ENCODE measurements around the gene TRIM41.
"Not testable (repeated sequence)": the region's sequence is repeated elsewhere in the genome, so short reads cannot be mapped to it uniquely, and the experiment has no call there.

The TRIM41 gene

DNA sequence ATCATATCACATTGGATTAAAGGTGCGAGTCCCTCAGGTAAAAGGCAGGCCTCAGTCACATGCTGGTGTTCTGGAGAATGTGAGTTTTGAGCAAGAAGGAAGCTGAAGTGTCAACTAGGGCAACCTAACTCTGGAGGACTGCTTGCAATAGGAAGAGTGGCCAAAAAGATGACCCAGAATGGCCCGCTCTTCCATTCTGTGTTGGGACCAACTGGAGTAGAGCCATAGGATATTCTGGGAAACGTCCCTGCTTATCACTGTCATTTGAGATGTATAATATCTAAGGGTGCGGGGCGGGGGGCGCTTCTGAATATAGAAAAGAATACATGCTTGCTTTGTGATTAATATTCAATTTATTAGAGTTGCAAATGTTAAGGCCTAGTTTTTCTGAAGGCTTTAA is 11.0 kb upstream of the TRIM41 start:
- DNase-seq, result no peak

GRCh38 chr5:181212934-181213333 is 10.1 kb upstream of the TRIM41 start:
- DNase-seq, result no peak

DNA sequence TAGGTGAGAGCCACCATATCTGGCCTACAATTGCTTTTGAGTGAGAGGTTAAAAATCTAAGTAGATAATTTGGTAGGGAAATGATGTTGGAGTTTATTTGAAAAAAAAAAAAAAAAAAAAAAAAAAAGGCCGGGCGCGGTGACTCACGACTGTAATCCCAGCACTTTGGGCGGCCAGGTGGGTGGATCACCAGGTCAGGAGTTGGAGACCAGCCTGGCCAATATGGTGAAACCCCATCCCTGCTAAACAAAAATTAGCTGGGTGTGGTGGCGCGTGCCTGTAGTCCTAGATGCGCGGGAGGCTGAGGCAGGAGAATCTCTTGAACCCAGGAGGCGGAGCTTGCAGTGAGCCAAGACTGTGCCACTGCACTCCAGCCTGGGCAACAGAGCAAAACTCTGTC is 8.8 kb upstream of the TRIM41 start:
- not testable (repeated sequence) for DNase-seq

GRCh38 chr5:181215997-181216989 is 6.8 kb upstream of the TRIM41 start:
- DNase-seq, result no peak

DNA sequence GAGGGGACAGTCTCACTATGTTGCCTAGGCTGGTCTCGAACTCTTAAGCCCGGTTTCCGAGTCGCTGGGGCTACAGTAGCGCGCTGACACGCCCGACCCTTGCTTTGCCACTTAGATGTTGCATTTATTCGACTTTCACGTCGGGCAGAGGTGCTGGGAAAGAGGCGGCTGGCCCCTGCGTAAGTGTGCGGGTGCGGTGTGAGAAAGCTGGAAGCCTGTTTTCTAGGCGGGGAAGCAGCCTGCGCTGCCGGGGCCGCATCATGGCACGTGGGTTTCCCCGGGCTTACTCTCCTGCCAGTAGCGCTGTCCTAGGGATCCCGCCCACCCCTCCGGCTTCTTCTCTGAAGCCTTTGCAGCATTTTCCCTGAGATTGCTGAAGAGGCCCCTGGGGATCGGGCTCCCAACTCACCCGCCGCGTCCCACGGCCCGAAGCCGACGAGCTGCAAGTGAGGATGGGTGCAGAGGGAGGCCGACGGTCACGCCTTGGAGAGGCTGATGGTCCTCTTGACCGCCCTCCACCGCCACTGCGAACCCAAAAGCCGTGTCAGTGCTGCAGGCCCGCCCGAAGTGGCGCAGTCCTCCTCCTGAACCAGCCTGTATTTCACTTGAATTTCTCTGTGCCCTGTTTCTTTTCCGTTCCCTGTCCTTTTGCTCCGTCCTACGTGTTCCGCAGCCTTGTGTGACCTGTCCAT is 5.8 kb upstream of the TRIM41 start:
- DNase-seq, result peak; percentile 20 to 44

DNA sequence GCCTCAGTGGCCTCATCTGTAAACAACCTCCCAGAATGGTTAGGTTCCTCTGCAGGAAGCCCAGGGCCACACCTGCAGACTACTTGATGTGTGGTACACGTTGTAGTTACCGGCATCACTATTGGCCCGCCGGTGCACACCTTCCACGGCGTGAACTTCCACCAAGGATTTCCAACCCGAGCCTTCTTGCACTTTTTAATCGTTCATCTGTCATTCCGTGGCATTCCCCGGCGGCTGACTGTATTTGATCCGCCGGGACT is 5.3 kb upstream of the TRIM41 start:
- no peak for DNase-seq

- DNase-seq, result no peak
Observed at GRCh38 chr5:181218795-181219124, 4.3 kb upstream of the TRIM41 start.

GRCh38 chr5:181219262-181220177 is 3.6 kb upstream of the TRIM41 start:
- no peak for DNase-seq

GRCh38 chr5:181220178-181220515 is 2.9 kb upstream of the TRIM41 start:
- no peak for DNase-seq

DNA sequence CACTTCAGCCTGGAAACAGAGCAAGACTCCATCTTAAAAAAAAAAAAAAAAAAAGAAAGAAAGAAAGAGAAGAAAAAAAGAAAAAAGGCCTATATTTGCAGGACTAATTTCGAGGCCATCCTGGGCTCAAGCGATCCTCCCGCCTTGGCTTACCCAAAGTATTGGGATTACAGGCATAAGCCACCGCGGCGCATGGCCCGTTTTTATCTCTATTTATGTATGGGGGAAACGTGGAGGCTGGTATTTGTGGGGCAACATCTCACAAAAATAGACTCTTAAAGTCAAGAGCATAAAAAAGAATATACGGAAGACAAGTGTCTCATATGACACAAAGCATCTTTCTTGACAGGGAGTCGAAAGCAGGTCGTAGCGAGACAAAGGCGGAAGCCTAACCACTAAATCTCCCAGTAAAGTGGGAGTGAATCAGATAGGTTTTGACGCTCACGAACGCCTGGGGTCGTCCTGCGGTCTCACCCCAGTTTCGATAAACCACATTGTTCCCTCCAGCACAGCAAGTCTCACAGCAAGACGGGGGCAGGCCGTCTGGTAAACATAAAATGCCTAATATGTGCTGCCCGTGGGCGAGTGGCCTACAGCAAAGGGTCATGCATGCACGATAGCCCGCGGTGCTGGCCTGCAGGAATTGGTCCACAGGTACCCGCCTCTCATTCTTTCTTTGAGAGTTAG is 1.8 kb upstream of the TRIM41 start:
- DNase-seq, result no peak

GRCh38 chr5:181221792-181222629 is 1.1 kb upstream of the TRIM41 start:
- DNase-seq, result peak; percentile 87 to 91

DNA sequence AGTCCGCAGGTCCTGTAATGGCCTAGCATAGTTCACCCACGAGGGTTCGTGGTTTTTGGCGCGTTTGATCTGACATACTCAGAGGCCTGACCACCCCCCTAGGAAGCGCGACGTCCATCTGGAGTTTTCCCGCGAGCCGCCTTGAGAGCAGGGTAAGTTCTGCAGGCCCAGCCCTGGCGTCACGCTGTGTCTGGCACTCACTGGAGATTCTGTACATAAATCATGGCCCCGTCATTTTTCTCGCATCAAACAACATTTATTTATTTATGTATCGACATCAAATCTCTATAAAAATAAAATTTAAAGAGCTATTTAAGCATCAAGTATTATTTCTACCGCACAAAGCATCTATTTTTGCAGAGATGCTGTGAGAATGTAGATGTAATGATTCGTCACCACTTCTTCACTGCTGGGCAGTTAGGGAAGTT is 437 bp upstream of the TRIM41 start:
- DNase-seq, result no peak

GRCh38 chr5:181223729-181224389 is 778 bp downstream of the TRIM41 start:
- DNase-seq, result peak; percentile 45 to 59

DNA sequence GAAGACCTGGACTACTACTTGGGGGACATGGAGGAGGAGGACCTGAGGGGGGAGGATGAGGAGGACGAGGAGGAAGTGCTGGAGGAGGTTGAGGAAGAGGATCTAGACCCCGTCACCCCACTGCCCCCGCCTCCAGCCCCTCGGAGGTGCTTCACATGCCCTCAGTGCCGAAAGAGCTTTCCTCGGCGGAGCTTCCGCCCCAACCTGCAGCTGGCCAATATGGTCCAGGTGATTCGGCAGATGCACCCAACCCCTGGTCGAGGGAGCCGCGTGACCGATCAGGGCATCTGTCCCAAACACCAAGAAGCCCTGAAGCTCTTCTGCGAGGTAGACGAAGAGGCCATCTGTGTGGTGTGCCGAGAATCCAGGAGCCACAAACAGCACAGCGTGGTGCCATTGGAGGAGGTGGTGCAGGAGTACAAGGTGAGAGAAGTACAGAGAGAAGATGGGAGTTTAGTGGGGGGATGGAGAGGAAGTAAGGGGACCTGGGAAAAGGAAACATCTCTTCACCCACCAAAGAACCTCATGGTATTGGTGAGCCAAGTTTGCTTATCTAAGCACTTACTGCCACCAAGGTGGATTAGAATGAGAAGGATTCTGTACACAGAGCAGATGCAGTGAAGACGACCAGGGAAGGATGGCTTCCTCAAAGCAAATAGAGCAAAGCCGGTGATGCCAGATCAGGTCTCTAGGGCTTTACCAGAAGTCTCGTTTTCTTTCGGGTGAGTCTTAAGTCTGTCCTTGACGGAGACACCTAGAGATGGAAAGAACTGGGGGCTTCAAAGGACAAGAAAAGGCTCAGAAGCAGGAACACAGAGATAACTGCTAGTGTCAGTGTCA is 1.5 kb downstream of the TRIM41 start:
- DNase-seq, result no peak

GRCh38 chr5:181229996-181230395 is 6.9 kb downstream of the TRIM41 start:
- DNase-seq, result no peak

GRCh38 chr5:181230551-181230950 is 7.5 kb downstream of the TRIM41 start:
- DNase-seq, result no peak

DNA sequence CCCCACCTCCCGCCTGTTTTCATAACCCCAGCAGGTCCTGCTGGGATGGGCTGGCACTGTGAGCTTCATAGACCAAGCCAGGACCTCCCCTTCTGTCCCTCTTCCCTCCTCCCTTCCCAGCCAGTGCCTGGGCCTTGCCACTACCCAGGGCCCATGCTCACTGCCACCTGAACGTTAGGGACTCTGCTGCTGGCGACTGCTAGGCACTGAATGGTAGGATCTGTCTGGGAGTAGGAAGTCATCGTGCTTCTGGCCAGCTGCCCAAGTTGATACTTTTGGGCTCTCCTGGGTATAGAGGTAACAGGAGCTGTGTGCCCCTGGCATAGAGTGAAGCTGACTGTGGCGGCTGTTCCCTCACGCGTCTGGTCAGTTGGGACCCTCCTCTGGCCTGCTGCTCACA is 8.4 kb downstream of the TRIM41 start:
- DNase-seq, result no peak

- DNase-seq, result no peak
Observed at GRCh38 chr5:181232593-181232992, 9.5 kb downstream of the TRIM41 start.

GRCh38 chr5:181233088-181233800 is 10.2 kb downstream of the TRIM41 start:
- no peak for DNase-seq

Measured in inflammatory macrophage (primary cell).